HL-60 (cell line): ENCODE results near the gene SH3GL1.

Source experiments
- DNase-seq, 2 experiments: peaks; one replicate each; pipeline ENCODE4 v3.0.0-alpha.2; 2010 to 2020; ENCODE audit warnings: low read depth in 1 of 2, low spot score in 1 of 2
- H3K27ac ChIP-seq: fragments of 250-450 bp; sonication (Bioruptor Pico); replicated peaks from 2 replicates; pipeline ENCODE4 v1.5.1; 2020; ENCODE audit warnings: mild to moderate bottlenecking, moderate library complexity
- H3K27me3 ChIP-seq: fragments of 250-450 bp; sonication (Bioruptor Pico); 2 replicates; pipeline ENCODE4 v1.5.1; 2021; ENCODE audit warnings: mild to moderate bottlenecking, moderate library complexity; ENCODE audit not compliant: insufficient read depth, poor library complexity, severe bottlenecking
- H3K4me3 ChIP-seq: replicated peaks from 2 replicates; pipeline ENCODE4 v1.5.1; 2011; ENCODE audit warnings: mild to moderate bottlenecking, control low read depth, low read length; ENCODE audit not compliant: insufficient read depth
- GABPA ChIP-seq: IDR thresholded peaks from 2 replicates; pipeline ENCODE4 v1.6.1; 2012; ENCODE audit warnings: low read depth
- POLR2AphosphoS5 ChIP-seq: IDR thresholded peaks from 2 replicates; pipeline ENCODE4 v1.6.1; 2012; ENCODE audit warnings: low read depth
- SPI1 ChIP-seq: IDR thresholded peaks from 2 replicates; pipeline ENCODE4 v1.6.1; 2012; ENCODE audit warnings: low read depth, mild to moderate bottlenecking, borderline replicate concordance
- TF ChIP-seq, protein P1 (sequence below): IDR thresholded peaks from one replicate; pipeline ENCODE4 v1.5.1; 2011; ENCODE audit warnings: low read length, control low read depth, inconsistent platforms; ENCODE audit not compliant: insufficient read depth
- TF ChIP-seq, protein P2 (sequence below): IDR thresholded peaks from 2 replicates; pipeline ENCODE4 v1.6.1; 2012; ENCODE audit warnings: low read depth; ENCODE audit not compliant: insufficient replicate concordance

SH3GL1 gene

DNA sequence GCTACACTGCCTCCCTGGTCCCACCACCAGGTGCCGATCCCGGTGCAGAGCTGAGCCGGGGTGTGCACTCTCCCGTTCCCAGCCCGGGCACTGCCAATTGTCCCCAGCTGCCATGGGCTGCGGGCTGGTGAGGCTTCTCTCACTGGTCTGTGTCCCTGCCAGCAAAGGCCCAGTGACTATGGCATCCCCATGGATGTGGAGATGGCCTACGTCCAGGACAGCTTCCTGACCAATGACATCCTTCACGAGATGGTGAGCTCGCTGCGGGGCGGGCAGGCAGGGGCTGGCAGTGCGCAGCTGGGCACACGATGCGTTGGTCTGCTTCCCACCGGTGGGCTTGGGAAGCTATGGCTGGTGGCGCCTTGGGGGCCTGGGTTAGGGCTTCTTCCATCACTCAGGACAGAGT is 42.4 kb downstream of the SH3GL1 start:
- DNase-seq: no peak
- Histone ChIP-seq H3K27me3 (no peaks in the 10 kb centered on the region), H3K4me3 (no peak overlapping the region), H3K27ac (no peak overlapping the region)
- TF ChIP-seq, protein P1, sequence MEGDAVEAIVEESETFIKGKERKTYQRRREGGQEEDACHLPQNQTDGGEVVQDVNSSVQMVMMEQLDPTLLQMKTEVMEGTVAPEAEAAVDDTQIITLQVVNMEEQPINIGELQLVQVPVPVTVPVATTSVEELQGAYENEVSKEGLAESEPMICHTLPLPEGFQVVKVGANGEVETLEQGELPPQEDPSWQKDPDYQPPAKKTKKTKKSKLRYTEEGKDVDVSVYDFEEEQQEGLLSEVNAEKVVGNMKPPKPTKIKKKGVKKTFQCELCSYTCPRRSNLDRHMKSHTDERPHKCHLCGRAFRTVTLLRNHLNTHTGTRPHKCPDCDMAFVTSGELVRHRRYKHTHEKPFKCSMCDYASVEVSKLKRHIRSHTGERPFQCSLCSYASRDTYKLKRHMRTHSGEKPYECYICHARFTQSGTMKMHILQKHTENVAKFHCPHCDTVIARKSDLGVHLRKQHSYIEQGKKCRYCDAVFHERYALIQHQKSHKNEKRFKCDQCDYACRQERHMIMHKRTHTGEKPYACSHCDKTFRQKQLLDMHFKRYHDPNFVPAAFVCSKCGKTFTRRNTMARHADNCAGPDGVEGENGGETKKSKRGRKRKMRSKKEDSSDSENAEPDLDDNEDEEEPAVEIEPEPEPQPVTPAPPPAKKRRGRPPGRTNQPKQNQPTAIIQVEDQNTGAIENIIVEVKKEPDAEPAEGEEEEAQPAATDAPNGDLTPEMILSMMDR: no peak
- TF ChIP-seq GABPA: no peak

DNA sequence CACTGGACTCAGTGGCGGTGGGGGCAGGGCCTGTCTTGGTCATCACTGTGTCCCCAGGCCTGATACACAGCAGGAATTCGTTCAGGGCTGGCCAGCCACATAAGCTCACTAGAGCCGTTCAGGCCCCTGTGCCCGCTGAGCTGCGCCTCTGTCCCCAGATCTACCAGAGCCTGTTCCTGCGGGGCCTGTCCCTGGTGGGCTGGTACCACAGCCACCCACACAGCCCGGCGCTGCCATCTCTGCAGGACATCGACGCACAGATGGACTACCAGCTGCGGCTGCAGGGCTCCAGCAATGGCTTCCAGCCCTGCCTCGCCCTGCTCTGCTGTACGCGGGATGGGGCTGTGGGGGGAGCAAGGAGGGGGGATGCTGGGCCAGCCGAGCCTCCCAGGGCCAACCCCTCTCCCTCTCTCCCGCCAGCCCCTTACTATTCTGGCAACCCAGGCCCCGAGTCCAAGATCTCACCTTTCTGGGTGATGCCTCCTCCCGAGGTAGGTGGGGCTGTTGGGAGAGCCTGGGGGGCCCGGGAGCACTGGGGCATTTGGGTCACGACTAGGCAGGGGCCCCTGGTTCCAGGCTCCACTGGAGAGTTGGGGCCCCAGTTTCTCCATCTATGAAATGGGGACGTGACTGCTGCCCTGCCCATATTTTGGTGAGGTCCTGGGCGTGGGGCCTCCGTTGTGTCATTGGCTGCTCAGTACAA is 43.1 kb downstream of the SH3GL1 start:
- H3K4me3 ChIP-seq: no peak overlapping the region
- DNase-seq: no peak
- TF ChIP-seq, protein P2, sequence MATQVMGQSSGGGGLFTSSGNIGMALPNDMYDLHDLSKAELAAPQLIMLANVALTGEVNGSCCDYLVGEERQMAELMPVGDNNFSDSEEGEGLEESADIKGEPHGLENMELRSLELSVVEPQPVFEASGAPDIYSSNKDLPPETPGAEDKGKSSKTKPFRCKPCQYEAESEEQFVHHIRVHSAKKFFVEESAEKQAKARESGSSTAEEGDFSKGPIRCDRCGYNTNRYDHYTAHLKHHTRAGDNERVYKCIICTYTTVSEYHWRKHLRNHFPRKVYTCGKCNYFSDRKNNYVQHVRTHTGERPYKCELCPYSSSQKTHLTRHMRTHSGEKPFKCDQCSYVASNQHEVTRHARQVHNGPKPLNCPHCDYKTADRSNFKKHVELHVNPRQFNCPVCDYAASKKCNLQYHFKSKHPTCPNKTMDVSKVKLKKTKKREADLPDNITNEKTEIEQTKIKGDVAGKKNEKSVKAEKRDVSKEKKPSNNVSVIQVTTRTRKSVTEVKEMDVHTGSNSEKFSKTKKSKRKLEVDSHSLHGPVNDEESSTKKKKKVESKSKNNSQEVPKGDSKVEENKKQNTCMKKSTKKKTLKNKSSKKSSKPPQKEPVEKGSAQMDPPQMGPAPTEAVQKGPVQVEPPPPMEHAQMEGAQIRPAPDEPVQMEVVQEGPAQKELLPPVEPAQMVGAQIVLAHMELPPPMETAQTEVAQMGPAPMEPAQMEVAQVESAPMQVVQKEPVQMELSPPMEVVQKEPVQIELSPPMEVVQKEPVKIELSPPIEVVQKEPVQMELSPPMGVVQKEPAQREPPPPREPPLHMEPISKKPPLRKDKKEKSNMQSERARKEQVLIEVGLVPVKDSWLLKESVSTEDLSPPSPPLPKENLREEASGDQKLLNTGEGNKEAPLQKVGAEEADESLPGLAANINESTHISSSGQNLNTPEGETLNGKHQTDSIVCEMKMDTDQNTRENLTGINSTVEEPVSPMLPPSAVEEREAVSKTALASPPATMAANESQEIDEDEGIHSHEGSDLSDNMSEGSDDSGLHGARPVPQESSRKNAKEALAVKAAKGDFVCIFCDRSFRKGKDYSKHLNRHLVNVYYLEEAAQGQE: no peak
- TF ChIP-seq POLR2AphosphoS5: no peak; the same call in 1 of the 2 replicates
- no peak for TF ChIP-seq GABPA
- TF ChIP-seq, protein P1: no peak
- TF ChIP-seq SPI1: no peak
- no peak overlapping the region for H3K27ac ChIP-seq
- H3K27me3 ChIP-seq: no peaks in the 10 kb centered on the region

DNA sequence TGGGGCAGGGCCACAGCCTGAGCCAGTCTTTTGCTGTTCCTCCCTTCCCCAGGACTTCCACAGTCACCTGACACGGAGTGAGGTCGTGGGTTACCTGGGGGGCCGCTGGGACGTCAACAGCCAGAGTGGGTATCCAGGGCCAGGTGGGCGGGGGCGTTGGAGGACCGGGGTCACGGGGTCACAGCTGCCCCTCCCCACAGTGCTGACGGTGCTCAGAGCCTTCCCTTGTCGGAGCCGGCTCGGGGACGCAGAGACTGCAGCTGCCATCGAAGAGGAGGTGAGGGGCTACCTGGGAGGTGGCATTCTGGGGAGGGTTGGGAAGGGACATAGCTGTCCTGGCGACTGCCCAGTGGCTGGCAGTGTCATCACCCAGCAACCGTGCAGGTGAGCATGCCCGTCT is 45.5 kb downstream of the SH3GL1 start:
- TF ChIP-seq, protein P2: no peak
- TF ChIP-seq POLR2AphosphoS5 (no peak), SPI1 (no peak), GABPA (no peak)
- TF ChIP-seq, protein P1: no peak
- H3K27ac ChIP-seq: no peak overlapping the region
- H3K4me3 ChIP-seq: no peak overlapping the region
- DNase-seq: no peak
- no peaks in the 10 kb centered on the region for H3K27me3 ChIP-seq

DNA sequence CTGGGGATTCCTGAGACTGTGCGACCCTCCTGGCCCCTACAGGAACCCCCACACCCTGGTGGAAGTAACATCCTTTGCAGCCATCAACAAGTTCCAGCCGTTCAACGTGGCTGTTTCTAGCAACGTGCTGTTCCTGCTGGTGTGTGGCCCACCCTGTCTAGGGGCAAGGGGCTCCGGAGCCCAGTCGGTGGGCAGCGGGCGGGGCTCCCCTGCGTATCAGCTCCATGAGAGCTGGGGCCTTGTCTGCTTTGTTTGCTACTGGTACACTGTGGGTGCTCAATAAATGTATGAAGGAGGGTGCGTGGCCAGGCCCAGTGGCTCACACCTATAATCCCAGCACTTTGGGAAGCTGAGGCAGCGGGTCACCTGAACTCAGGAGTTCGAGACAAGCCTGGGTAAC is 46.1 kb downstream of the SH3GL1 start:
- Histone ChIP-seq H3K27me3 (no peaks in the 10 kb centered on the region), H3K4me3 (no peak overlapping the region), H3K27ac (no peak overlapping the region)
- DNase-seq: no peak
- TF ChIP-seq, protein P1: no peak
- TF ChIP-seq SPI1: no peak
- no peak for TF ChIP-seq GABPA
- TF ChIP-seq, protein P2: no peak
- no peak for TF ChIP-seq POLR2AphosphoS5
